ENCODE data around the gene TSLP. TPM values are rescaled to one million over a fixed set of nuclear protein-coding genes. Genes with fewer than 3 reads are reported as not detected.

TSLP gene
- total and polyA plus RNA-seq, 7 donors, result 0.42 to 2.4 (median 0.95) TPM

DNA sequence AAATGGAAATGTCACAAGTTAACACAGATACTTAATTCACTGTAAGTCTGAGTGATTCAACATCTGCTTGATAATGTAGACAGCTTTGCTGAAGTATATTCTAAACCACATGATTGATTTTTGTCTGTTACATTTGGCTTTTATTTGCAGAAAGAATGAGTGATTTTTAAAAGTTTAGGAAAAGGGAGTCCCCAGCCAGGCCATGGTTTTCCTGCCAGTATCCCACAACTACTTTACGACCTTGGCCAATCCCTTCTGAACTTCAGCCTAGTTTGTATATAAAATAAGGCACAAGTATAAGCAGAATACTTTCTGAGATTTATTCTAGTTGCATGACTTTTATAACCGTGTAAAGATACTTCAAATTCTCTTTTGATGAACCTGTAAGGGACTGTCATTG is 47.7 kb downstream of the TSLP start:
- TF ChIP-seq, protein P1, sequence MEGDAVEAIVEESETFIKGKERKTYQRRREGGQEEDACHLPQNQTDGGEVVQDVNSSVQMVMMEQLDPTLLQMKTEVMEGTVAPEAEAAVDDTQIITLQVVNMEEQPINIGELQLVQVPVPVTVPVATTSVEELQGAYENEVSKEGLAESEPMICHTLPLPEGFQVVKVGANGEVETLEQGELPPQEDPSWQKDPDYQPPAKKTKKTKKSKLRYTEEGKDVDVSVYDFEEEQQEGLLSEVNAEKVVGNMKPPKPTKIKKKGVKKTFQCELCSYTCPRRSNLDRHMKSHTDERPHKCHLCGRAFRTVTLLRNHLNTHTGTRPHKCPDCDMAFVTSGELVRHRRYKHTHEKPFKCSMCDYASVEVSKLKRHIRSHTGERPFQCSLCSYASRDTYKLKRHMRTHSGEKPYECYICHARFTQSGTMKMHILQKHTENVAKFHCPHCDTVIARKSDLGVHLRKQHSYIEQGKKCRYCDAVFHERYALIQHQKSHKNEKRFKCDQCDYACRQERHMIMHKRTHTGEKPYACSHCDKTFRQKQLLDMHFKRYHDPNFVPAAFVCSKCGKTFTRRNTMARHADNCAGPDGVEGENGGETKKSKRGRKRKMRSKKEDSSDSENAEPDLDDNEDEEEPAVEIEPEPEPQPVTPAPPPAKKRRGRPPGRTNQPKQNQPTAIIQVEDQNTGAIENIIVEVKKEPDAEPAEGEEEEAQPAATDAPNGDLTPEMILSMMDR (IDR thresholded peaks at IDR 0.05), result no peak
- DNase-seq (no peak), ATAC-seq (no peak)
- Histone ChIP-seq H3K4me3 (no peak overlapping the region), H3K27ac (no peak overlapping the region), H3K9me3 (no peaks in the 10 kb centered on the region), H3K27me3 (ENCODE audit: insufficient read depth in 3 of 3, low read length in 2 of 3) (no peaks in the 10 kb centered on the region), H3K36me3 (ENCODE audit: insufficient read depth in 1 of 2, low read depth in 1 of 2) (peaks cover 9 to 100% of the 10 kb centered on the region in 2 donors), H3K4me1 (no peaks in the 10 kb centered on the region)
- intact Hi-C loops (cut with DNase I), result no loop called here
- WGBS, 3 donors, result 62 to 89% (median 64%) methylated on average over 2 of the region's 2 CpGs

DNA sequence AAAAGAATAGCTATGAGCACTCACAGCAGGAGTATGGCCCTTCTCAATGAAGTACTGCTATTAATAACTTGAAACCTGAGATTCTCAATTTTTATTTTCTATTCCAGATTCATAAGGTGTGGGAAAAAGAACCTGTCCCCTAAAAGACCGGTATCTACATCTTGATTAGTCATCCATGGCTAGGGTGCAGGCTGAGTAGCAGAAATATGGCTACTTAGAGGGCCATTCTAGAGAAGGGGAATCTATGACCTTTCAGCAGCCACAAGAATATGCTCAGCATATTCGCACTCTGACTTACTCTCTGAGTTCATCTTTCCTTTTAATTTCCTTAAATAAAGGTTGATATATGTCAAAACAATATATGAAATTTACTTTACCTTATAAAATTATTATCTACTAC is 48.3 kb downstream of the TSLP start:
- Histone ChIP-seq H3K27me3 (ENCODE audit: insufficient read depth in 3 of 3, low read length in 2 of 3) (no peaks in the 10 kb centered on the region), H3K9me3 (no peaks in the 10 kb centered on the region), H3K36me3 (ENCODE audit: insufficient read depth in 1 of 2, low read depth in 1 of 2) (peaks cover 7 to 100% of the 10 kb centered on the region in 2 donors), H3K4me1 (no peaks in the 10 kb centered on the region), H3K27ac (no peak overlapping the region), H3K4me3 (no peak overlapping the region)
- TF ChIP-seq, protein P1 (IDR thresholded peaks at IDR 0.05), result no peak
- 79 to 94% (median 84%) methylated on average over 2 of the region's 2 CpGs for WGBS, 3 donors
- intact Hi-C loops (cut with DNase I), result no loop called here
- no peak for ATAC-seq
- DNase-seq, result no peak

DNA sequence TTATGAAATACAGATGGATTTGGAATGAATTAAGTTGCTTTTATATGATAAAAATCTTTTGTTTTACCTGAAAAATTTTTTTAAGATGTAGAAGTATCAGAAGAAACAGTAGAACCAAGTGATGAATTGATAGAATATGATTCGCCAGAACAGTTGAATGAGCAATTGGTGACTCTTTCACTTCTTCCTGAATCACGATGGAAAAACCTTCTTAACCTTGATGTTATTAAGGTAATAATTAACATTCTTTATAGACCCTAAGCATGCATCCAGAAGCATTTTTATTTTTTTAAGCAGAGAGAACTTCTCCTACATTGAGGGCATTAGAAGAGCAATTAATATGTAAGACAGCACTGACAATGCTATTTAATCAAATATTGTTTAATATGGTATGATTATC is 49.4 kb downstream of the TSLP start:
- no peaks in the 10 kb centered on the region for H3K9me3 ChIP-seq
- no peaks in the 10 kb centered on the region for H3K27me3 ChIP-seq (ENCODE audit: insufficient read depth in 3 of 3, low read length in 2 of 3)
- TF ChIP-seq, protein P1 (IDR thresholded peaks at IDR 0.05), result no peak
- H3K27ac ChIP-seq, result no peak overlapping the region
- ATAC-seq, result no peak
- peaks cover 7 to 100% of the 10 kb centered on the region in 2 donors for H3K36me3 ChIP-seq (ENCODE audit: insufficient read depth in 1 of 2, low read depth in 1 of 2)
- DNase-seq, result no peak
- intact Hi-C loops (cut with DNase I), result no loop called here
- 89 to 91% (median 89%) methylated on average over 2 of the region's 2 CpGs for WGBS, 3 donors
- no peaks in the 10 kb centered on the region for H3K4me1 ChIP-seq
- no peak overlapping the region for H3K4me3 ChIP-seq

DNA sequence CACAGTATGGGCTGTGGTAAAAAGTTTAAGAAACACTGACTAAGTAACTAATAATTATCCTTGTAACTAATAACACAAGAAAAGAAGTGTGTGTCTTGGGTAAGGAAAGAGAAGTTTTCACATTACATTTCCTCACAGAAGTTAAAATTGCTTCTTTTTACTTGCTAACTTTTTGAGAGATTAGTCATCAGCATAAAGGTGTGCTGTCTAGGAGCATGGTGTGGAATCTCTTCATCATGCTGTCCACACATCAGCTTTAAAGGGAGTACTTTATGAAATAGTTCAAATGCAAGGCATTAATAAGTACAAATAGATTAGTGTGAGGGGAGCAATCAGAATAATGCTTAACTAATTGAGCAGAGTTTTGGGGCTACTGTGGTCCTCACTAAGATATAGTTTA is 50.4 kb downstream of the TSLP start:
- TF ChIP-seq, protein P1 (IDR thresholded peaks at IDR 0.05), result no peak
- DNase-seq (no peak), ATAC-seq (no peak)
- Histone ChIP-seq H3K4me3 (no peak overlapping the region), H3K27me3 (ENCODE audit: insufficient read depth in 3 of 3, low read length in 2 of 3) (no peaks in the 10 kb centered on the region), H3K9me3 (no peaks in the 10 kb centered on the region), H3K4me1 (no peaks in the 10 kb centered on the region), H3K36me3 (ENCODE audit: insufficient read depth in 1 of 2, low read depth in 1 of 2) (peaks cover 7 to 100% of the 10 kb centered on the region in 2 donors), H3K27ac (no peak overlapping the region)
- intact Hi-C loops (cut with DNase I), result no loop called here

DNA sequence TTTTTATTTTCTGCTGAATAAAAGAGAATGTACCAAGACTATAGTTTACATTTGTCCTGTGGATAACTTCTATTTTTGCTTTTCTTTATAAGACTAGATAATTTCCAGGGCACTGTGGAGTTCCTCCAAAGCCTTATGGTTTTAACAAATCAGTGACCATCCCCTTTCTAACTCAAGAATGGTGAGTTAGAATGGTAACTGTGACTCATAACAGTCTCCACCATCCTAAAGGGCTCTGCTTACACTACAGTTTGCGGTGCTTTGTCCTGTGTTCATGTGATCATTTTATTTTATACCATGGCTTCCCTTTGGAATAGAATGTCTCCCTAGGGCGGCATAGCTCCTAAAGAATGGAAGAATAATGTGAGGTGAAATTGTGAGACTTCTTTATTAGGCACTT is 50.9 kb downstream of the TSLP start:
- ATAC-seq, result no peak
- TF ChIP-seq, protein P1 (IDR thresholded peaks at IDR 0.05), result no peak
- DNase-seq, result no peak
- H3K27ac ChIP-seq, result no peak overlapping the region
- peaks cover 4 to 100% of the 10 kb centered on the region in 2 donors for H3K36me3 ChIP-seq (ENCODE audit: insufficient read depth in 1 of 2, low read depth in 1 of 2)
- 48 to 93% (median 76%) methylated on average over 2 of the region's 2 CpGs for WGBS, 3 donors
- no peaks in the 10 kb centered on the region for H3K27me3 ChIP-seq (ENCODE audit: insufficient read depth in 3 of 3, low read length in 2 of 3)
- no peaks in the 10 kb centered on the region for H3K9me3 ChIP-seq
- H3K4me1 ChIP-seq, result no peaks in the 10 kb centered on the region
- intact Hi-C loops (cut with DNase I), result no loop called here
- no peak overlapping the region for H3K4me3 ChIP-seq

Measured in psoas muscle (tissue), 8 donors.